ENCODE measurements around the gene KCNMA1. TPM values are rescaled to one million over a fixed set of nuclear protein-coding genes. Genes with fewer than 3 reads are reported as not detected.

Gene KCNMA1
- total RNA-seq, 1 donor from 2014 or later: 94.3 TPM

DNA sequence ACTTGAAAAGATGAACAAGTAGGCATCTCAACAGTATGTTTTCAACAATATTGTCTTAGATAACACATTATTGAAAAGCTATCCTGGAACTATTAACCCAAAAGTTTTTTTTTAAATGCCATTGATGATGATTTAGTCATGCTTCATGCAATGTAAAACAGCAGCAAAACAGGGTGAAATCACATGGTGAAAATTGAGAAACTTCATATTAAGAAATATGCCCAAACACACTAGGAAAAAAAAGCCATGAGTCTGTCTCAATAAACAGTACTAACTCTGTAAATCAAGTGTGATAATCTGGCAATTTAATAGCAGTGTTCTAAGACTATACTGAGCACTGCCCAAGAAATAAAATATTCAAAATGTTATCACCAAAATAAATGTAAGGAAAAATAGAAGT, 613.1 kb downstream of the KCNMA1 start:
- intact Hi-C loops (cut with DNase I): loop anchor here (10.0 kb wide), 1 partner anchor 80 kb away; no protein-coding TSS in a partner anchor
- H3K4me1 ChIP-seq: no peaks in the 10 kb centered on the region
- no peak for DNase-seq (ENCODE audit: extremely low spot score in 2 of 2)
- H3K27ac ChIP-seq: no peak overlapping the region
- H3K27me3 ChIP-seq: no peaks in the 10 kb centered on the region
- TF ChIP-seq POLR2A (IDR thresholded peaks at IDR 0.05) (no peak), CTCF (IDR thresholded peaks at IDR 0.05) (no peak), POLR2AphosphoS5 (IDR thresholded peaks at IDR 0.05; ENCODE audit: insufficient read depth in 1 of 2, low read depth in 1 of 2) (no peak)
- no peaks in the 10 kb centered on the region for H3K9me3 ChIP-seq
- H3K4me3 ChIP-seq: no peak overlapping the region
- no peaks in the 10 kb centered on the region for H3K36me3 ChIP-seq

DNA sequence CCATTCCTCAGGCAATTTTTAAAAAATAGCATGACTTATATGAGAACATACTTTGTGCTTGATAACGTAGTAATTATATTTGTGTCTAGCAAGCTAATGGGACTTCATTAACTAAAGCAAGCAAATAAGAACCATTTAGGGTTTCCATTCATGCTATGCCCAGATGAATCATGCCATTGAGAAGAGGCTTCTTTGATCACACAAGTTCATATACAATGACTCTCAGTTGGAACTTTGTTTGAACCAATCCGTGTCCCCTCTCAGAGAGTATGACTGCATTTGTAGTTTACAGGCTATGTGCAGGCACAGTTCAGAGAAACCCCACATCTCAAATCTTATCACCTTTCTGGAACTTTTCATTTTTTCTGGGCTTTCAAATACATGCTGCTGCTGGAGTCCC, 614.2 kb downstream of the KCNMA1 start:
- Histone ChIP-seq H3K4me3 (no peak overlapping the region), H3K4me1 (no peaks in the 10 kb centered on the region), H3K27ac (no peak overlapping the region), H3K9me3 (no peaks in the 10 kb centered on the region), H3K27me3 (no peaks in the 10 kb centered on the region), H3K36me3 (no peaks in the 10 kb centered on the region)
- TF ChIP-seq POLR2A (IDR thresholded peaks at IDR 0.05) (no peak), CTCF (IDR thresholded peaks at IDR 0.05) (no peak), POLR2AphosphoS5 (IDR thresholded peaks at IDR 0.05; ENCODE audit: insufficient read depth in 1 of 2, low read depth in 1 of 2) (no peak)
- DNase-seq (ENCODE audit: extremely low spot score in 2 of 2): no peak
- intact Hi-C loops (cut with DNase I): loop anchor here (10.0 kb wide), 1 partner anchor 81 kb away; no protein-coding TSS in a partner anchor

- no peak for DNase-seq (ENCODE audit: extremely low spot score in 2 of 2)
- H3K36me3 ChIP-seq: no peaks in the 10 kb centered on the region
- H3K27me3 ChIP-seq: no peaks in the 10 kb centered on the region
- no peaks in the 10 kb centered on the region for H3K9me3 ChIP-seq
- no peak overlapping the region for H3K27ac ChIP-seq
- no peaks in the 10 kb centered on the region for H3K4me1 ChIP-seq
- TF ChIP-seq POLR2A (IDR thresholded peaks at IDR 0.05) (no peak), POLR2AphosphoS5 (IDR thresholded peaks at IDR 0.05; ENCODE audit: insufficient read depth in 1 of 2, low read depth in 1 of 2) (no peak), CTCF (IDR thresholded peaks at IDR 0.05) (no peak)
- H3K4me3 ChIP-seq: no peak overlapping the region
- intact Hi-C loops (cut with DNase I): loop anchor here (10.0 kb wide), 1 partner anchor 82 kb away; no protein-coding TSS in a partner anchor
Observed at GRCh38 chr10:77022671-77023070, 614.9 kb downstream of the KCNMA1 start.

DNA sequence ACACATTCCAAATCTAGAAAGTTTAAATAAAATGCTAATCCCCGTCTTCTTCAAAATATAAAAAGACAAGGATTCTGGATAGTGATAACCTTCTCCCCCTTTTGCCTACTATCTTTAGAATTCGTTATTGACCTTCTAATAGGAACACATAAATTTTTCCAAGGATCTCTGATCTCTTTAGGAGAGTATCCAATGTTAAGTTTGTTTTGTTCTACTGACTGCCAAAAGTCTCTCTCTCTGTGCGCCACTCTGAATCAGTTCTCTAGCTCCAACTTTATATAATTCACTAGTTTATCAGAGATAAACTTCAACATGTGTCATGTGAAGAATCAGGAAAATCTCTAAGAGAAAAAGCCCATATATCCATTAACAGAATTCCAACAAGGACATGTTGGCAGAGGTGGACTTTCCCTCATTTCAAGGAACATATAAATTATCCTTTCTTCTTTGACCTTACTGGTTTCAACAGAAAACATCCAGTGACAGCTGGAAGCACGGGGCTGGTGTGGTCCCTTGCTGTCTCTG, 615.6 kb downstream of the KCNMA1 start:
- TF ChIP-seq POLR2AphosphoS5 (IDR thresholded peaks at IDR 0.05; ENCODE audit: insufficient read depth in 1 of 2, low read depth in 1 of 2) (no peak), CTCF (IDR thresholded peaks at IDR 0.05) (no peak), POLR2A (IDR thresholded peaks at IDR 0.05) (no peak)
- Histone ChIP-seq H3K4me3 (no peak overlapping the region), H3K27me3 (no peaks in the 10 kb centered on the region), H3K9me3 (no peaks in the 10 kb centered on the region), H3K27ac (no peak overlapping the region), H3K4me1 (no peaks in the 10 kb centered on the region), H3K36me3 (no peaks in the 10 kb centered on the region)
- intact Hi-C loops (cut with DNase I): loop anchor here (10.0 kb wide), 1 partner anchor 83 kb away; no protein-coding TSS in a partner anchor
- DNase-seq (ENCODE audit: extremely low spot score in 2 of 2): no peak

GRCh38 chr10:77020426-77021040, 617.1 kb downstream of the KCNMA1 start:
- H3K27ac ChIP-seq: no peak overlapping the region
- H3K4me1 ChIP-seq: no peaks in the 10 kb centered on the region
- no peaks in the 10 kb centered on the region for H3K9me3 ChIP-seq
- intact Hi-C loops (cut with DNase I): loop anchor here (10.0 kb wide), 1 partner anchor 84 kb away; no protein-coding TSS in a partner anchor
- DNase-seq (ENCODE audit: extremely low spot score in 2 of 2): no peak
- TF ChIP-seq CTCF (IDR thresholded peaks at IDR 0.05) (no peak), POLR2A (IDR thresholded peaks at IDR 0.05) (no peak), POLR2AphosphoS5 (IDR thresholded peaks at IDR 0.05; ENCODE audit: insufficient read depth in 1 of 2, low read depth in 1 of 2) (no peak)
- H3K4me3 ChIP-seq: no peak overlapping the region
- no peaks in the 10 kb centered on the region for H3K36me3 ChIP-seq
- no peaks in the 10 kb centered on the region for H3K27me3 ChIP-seq

Measured in vagina (tissue), 2 donors.